Activated B cell treated with CpG ODN at 0.5 μM for 24 hours (primary cell): ENCODE measurements around the gene PCGF5. TPM values are rescaled to one million over a fixed set of nuclear protein-coding genes. Genes with fewer than 3 reads are reported as not detected.
"Not testable (repeated sequence)": the region's sequence is repeated elsewhere in the genome, so short reads cannot be mapped to it uniquely, and the experiment has no call there.

Experiments
- ATAC-seq: fragments of 200-7000 bp; cut with Tn5 transposase; one replicate; pipeline ENCODE4 v1.10.0; 2021; ENCODE audit warnings: low read depth, mild to moderate bottlenecking, moderate library complexity
- CTCF ChIA-PET: fragments of 350-600 bp; sonication (Branson Sonifier 250); formaldehyde crosslinking; loops from one replicate; lab custom pipeline; 2021; ENCODE audit warnings: antibody characterized with exemption; lab: Charles Lee
- POLR2A ChIA-PET: fragments of 350-600 bp; sonication (Branson Sonifier 250); formaldehyde crosslinking; loops from one replicate; lab custom pipeline; 2021; ENCODE audit warnings: antibody characterized with exemption; lab: Charles Lee
- DNase-seq: peaks from one replicate; pipeline ENCODE4 v3.0.0; 2022
- H3K27ac Mint-ChIP-seq: one replicate; pipeline ENCODE4 v1.8.0; 2020; ENCODE audit warnings: mixed read lengths
- H3K27me3 Mint-ChIP-seq: one replicate; pipeline ENCODE4 v1.8.0; 2021; ENCODE audit warnings: mixed read lengths
- H3K36me3 Mint-ChIP-seq: one replicate; pipeline ENCODE4 v1.8.0; 2021; ENCODE audit warnings: low read depth, mixed read lengths
- H3K4me1 Mint-ChIP-seq: one replicate; pipeline ENCODE4 v1.8.0; 2021; ENCODE audit warnings: mixed read lengths
- H3K4me3 Mint-ChIP-seq: one replicate; pipeline ENCODE4 v1.8.0; 2020; ENCODE audit warnings: mild to moderate bottlenecking, mixed read lengths
- H3K9me3 Mint-ChIP-seq: one replicate; pipeline ENCODE4 v1.8.0; 2020; ENCODE audit warnings: mixed read lengths
- CTCF ChIP-seq: fragments of 200-600 bp; IDR thresholded peaks from one replicate; pipeline ENCODE4 v1.8.0; 2022; ENCODE audit warnings: antibody characterized with exemption, mild to moderate bottlenecking
- intact Hi-C: fragments of 100-400 bp; cut with micrococcal nuclease; formaldehyde crosslinking; loops from one replicate; pipeline ENCODE4 v1.15.1; 2024
- total RNA-seq: library from RNA; stranded (reverse); gene quantifications from 2 replicates; pipeline ENCODE4 v1.2.3, GENCODE V29; 2022

Gene PCGF5
- total RNA-seq, 1 donor from 2014 or later: 72.9 TPM

GRCh38 chr10:91299999-91300575 lies 79.6 kb downstream of the PCGF5 start:
- Mint-ChIP-seq H3K36me3 (no peaks in the 10 kb centered on the region), H3K27ac (no peak overlapping the region), H3K4me1 (peaks cover 9% of the 10 kb centered on the region), H3K9me3 (no peaks in the 10 kb centered on the region), H3K27me3 (peaks cover 8% of the 10 kb centered on the region), H3K4me3 (no peak overlapping the region)
- ATAC-seq (no peak), DNase-seq (no peak)
- CTCF ChIA-PET: no interaction called here
- no peak for TF ChIP-seq CTCF
- intact Hi-C loops: loop anchor here (2.0 to 10.0 kb wide), 3 partner anchors 87 to 609 kb away; partner anchors contain the start of gene FGFBP3
- POLR2A ChIA-PET: no interaction called here

- H3K9me3 Mint-ChIP-seq, POLR2A ChIA-PET, ATAC-seq, H3K27ac Mint-ChIP-seq, H3K4me3 Mint-ChIP-seq, DNase-seq, H3K4me1 Mint-ChIP-seq, CTCF ChIA-PET, H3K27me3 Mint-ChIP-seq, H3K36me3 Mint-ChIP-seq: not testable (repeated sequence)
- intact Hi-C loops: loop anchor here (2.0 kb wide), 1 partner anchor 326 kb away; no protein-coding TSS in a partner anchor
Observed at GRCh38 chr10:91302946-91303345, 82.5 kb downstream of the PCGF5 start.

GRCh38 chr10:91305979-91306378 lies 85.5 kb downstream of the PCGF5 start:
- H3K27ac Mint-ChIP-seq, H3K9me3 Mint-ChIP-seq, CTCF ChIA-PET: not testable (repeated sequence)

GRCh38 chr10:91307489-91307888 lies 87.0 kb downstream of the PCGF5 start:
- H3K4me3 Mint-ChIP-seq: no peak overlapping the region
- intact Hi-C loops: no loop called here
- H3K36me3 Mint-ChIP-seq: no peaks in the 10 kb centered on the region
- ATAC-seq (no peak), DNase-seq (no peak)
- no peak overlapping the region for H3K27ac Mint-ChIP-seq
- no peak for TF ChIP-seq CTCF
- peaks cover 11% of the 10 kb centered on the region for H3K27me3 Mint-ChIP-seq
- no peaks in the 10 kb centered on the region for H3K4me1 Mint-ChIP-seq
- POLR2A ChIA-PET: no interaction called here
- CTCF ChIA-PET: interaction anchor here (1.4 kb wide), 1 partner anchor 9 kb away, joined by 3 read pairs; no protein-coding TSS in a partner anchor
- no peaks in the 10 kb centered on the region for H3K9me3 Mint-ChIP-seq

More at GRCh38 chr10:91305979-91306378, 85.5 kb downstream of the PCGF5 start:
- H3K4me3 Mint-ChIP-seq, DNase-seq, H3K27me3 Mint-ChIP-seq, H3K36me3 Mint-ChIP-seq, ATAC-seq, intact Hi-C loops, POLR2A ChIA-PET, H3K4me1 Mint-ChIP-seq: not testable (repeated sequence)

GRCh38 chr10:91309711-91310110 lies 89.2 kb downstream of the PCGF5 start:
- ChIA-PET POLR2A (no interaction called here), CTCF (no interaction called here)
- intact Hi-C loops: no loop called here
- Mint-ChIP-seq H3K4me1 (no peaks in the 10 kb centered on the region), H3K9me3 (no peaks in the 10 kb centered on the region), H3K27ac (no peak overlapping the region), H3K36me3 (no peaks in the 10 kb centered on the region), H3K27me3 (peaks cover 14% of the 10 kb centered on the region), H3K4me3 (no peak overlapping the region)
- DNase-seq (no peak), ATAC-seq (no peak)
- TF ChIP-seq CTCF: no peak

- no peak overlapping the region for H3K4me3 Mint-ChIP-seq
- no peak for TF ChIP-seq CTCF
- ATAC-seq (no peak), DNase-seq (no peak)
- no peaks in the 10 kb centered on the region for H3K4me1 Mint-ChIP-seq
- ChIA-PET POLR2A (no interaction called here), CTCF (no interaction called here)
- no peaks in the 10 kb centered on the region for H3K36me3 Mint-ChIP-seq
- intact Hi-C loops: no loop called here
- no peaks in the 10 kb centered on the region for H3K9me3 Mint-ChIP-seq
- peaks cover 14% of the 10 kb centered on the region for H3K27me3 Mint-ChIP-seq
- H3K27ac Mint-ChIP-seq: no peak overlapping the region
Observed at GRCh38 chr10:91311601-91312381, 91.3 kb downstream of the PCGF5 start.
